H9 (cell line): ENCODE measurements around the gene ANK3. TPM values are rescaled to one million over a fixed set of nuclear protein-coding genes. Genes with fewer than 3 reads are reported as not detected.

Experiments
- DNase-seq: peaks from one replicate; pipeline ENCODE4 v3.0.0-alpha.2; 2017
- H2AFZ ChIP-seq: one replicate; pipeline ENCODE4 v1.6.1; 2013; ENCODE audit warnings: mild to moderate bottlenecking, low read length, control low read depth, moderate library complexity
- H2AK5ac ChIP-seq: 2 replicates; pipeline ENCODE4 v1.6.1; 2013; ENCODE audit warnings: low read length, control low read depth, mixed read lengths; ENCODE audit not compliant: insufficient read length
- H2BK120ac ChIP-seq: one replicate; pipeline ENCODE4 v1.6.1; 2013; ENCODE audit warnings: low read depth, mild to moderate bottlenecking, low read length, control low read depth, inconsistent platforms; ENCODE audit not compliant: poor library complexity, severe bottlenecking
- H2BK12ac ChIP-seq: 2 replicates; pipeline ENCODE4 v1.6.1; 2013; ENCODE audit warnings: low read length, control low read depth, mixed read lengths, low read depth; ENCODE audit not compliant: insufficient read length
- H2BK15ac ChIP-seq: 2 replicates; pipeline ENCODE4 v1.6.1; 2013; ENCODE audit warnings: low read depth, low read length, control low read depth
- H2BK20ac ChIP-seq: one replicate; pipeline ENCODE4 v1.6.1; 2013; ENCODE audit warnings: low read depth, mild to moderate bottlenecking, low read length, control low read depth, inconsistent platforms; ENCODE audit not compliant: poor library complexity, severe bottlenecking
- H2BK5ac ChIP-seq: 2 replicates; pipeline ENCODE4 v1.6.1; 2013; ENCODE audit warnings: low read length, control low read depth, mixed read lengths; ENCODE audit not compliant: insufficient read length
- H3K14ac ChIP-seq: 2 replicates; pipeline ENCODE4 v1.6.1; 2013; ENCODE audit warnings: low read length, control low read depth; ENCODE audit not compliant: insufficient read depth
- H3K18ac ChIP-seq: 2 replicates; pipeline ENCODE4 v1.6.1; 2013; ENCODE audit warnings: low read depth, mild to moderate bottlenecking, mixed read lengths, low read length, control low read depth; ENCODE audit not compliant: insufficient read length
- H3K23ac ChIP-seq: 2 replicates; pipeline ENCODE4 v1.6.1; 2013; ENCODE audit warnings: low read length, control low read depth, mixed read lengths, low read depth; ENCODE audit not compliant: insufficient read length
- H3K23me2 ChIP-seq: 2 replicates; pipeline ENCODE4 v1.6.1; 2013; ENCODE audit warnings: low read depth, mild to moderate bottlenecking, mixed read lengths, low read length, control low read depth; ENCODE audit not compliant: insufficient read length, poor library complexity, severe bottlenecking
- H3K27ac ChIP-seq: 2 replicates; pipeline ENCODE4 v1.5.1; 2013; ENCODE audit warnings: low read length, control low read depth, mixed read lengths, low read depth; ENCODE audit not compliant: insufficient read length
- H3K27me3 ChIP-seq: 2 replicates; pipeline ENCODE4 v1.6.1; 2013; ENCODE audit warnings: low read length, control low read depth, inconsistent platforms; ENCODE audit not compliant: insufficient read depth
- H3K4ac ChIP-seq: 2 replicates; pipeline ENCODE4 v1.6.1; 2013; ENCODE audit warnings: low read depth, mild to moderate bottlenecking, control low read depth, inconsistent platforms, low read length, moderate library complexity
- H3K4me1 ChIP-seq: 2 replicates; pipeline ENCODE4 v1.6.1; 2013; ENCODE audit warnings: low read length, control low read depth, inconsistent platforms; ENCODE audit not compliant: insufficient read depth
- H3K4me2 ChIP-seq: 2 replicates; pipeline ENCODE4 v1.6.1; 2013; ENCODE audit warnings: low read length, control low read depth, mixed read lengths; ENCODE audit not compliant: insufficient read length, insufficient read depth
- H3K56ac ChIP-seq: 2 replicates; pipeline ENCODE4 v1.6.1; 2013; ENCODE audit warnings: low read depth, mild to moderate bottlenecking, mixed read lengths, low read length, control low read depth; ENCODE audit not compliant: insufficient read length
- H3K79me1 ChIP-seq: 2 replicates; pipeline ENCODE4 v1.6.1; 2013; ENCODE audit warnings: low read depth, mild to moderate bottlenecking, moderate library complexity, low read length, control low read depth, inconsistent platforms; ENCODE audit not compliant: insufficient read depth, poor library complexity, severe bottlenecking
- H3K79me2 ChIP-seq: 2 replicates; pipeline ENCODE4 v1.6.1; 2013; ENCODE audit warnings: low read length, control low read depth, inconsistent platforms; ENCODE audit not compliant: insufficient read depth
- H3K9ac ChIP-seq: 2 replicates; pipeline ENCODE4 v1.6.1; 2013; ENCODE audit warnings: low read length, control low read depth, mixed read lengths; ENCODE audit not compliant: insufficient read length; ENCODE audit errors: extremely low read depth
- H3K9me3 ChIP-seq: one replicate; pipeline ENCODE4 v1.6.1; 2013; ENCODE audit warnings: low read depth, low read length, inconsistent platforms; ENCODE audit not compliant: control insufficient read depth
- H3T11ph ChIP-seq: one replicate; pipeline ENCODE4 v1.6.1; 2013; ENCODE audit warnings: mild to moderate bottlenecking, low read length, control low read depth, inconsistent platforms
- H4K20me1 ChIP-seq: one replicate; pipeline ENCODE4 v1.6.1; 2013; ENCODE audit not compliant: control insufficient read depth, insufficient read length, insufficient read depth
- H4K5ac ChIP-seq: 2 replicates; pipeline ENCODE4 v1.6.1; 2013; ENCODE audit warnings: low read depth, mild to moderate bottlenecking, mixed read lengths, low read length, control low read depth; ENCODE audit not compliant: insufficient read length
- H4K8ac ChIP-seq: replicated peaks from 2 replicates; pipeline ENCODE4 v1.6.1; 2013; ENCODE audit warnings: low read length, control low read depth, mixed read lengths, low read depth; ENCODE audit not compliant: insufficient read length
- H4K91ac ChIP-seq: 2 replicates; pipeline ENCODE4 v1.6.1; 2013; ENCODE audit warnings: low read depth, mild to moderate bottlenecking, moderate library complexity, mixed read lengths, low read length, control low read depth; ENCODE audit not compliant: insufficient read length
- H3K27ac Mint-ChIP-seq, 3 experiments: 2 replicates in 2 of 3; 3 replicates in 1 of 3; pipeline ENCODE4 v1.8.0; 2020 to 2021; ENCODE audit warnings: mixed read lengths in 3 of 3, mild to moderate bottlenecking in 1 of 3, moderate library complexity in 1 of 3
- H3K27me3 Mint-ChIP-seq: 2 replicates; pipeline ENCODE4 v1.8.0; 2021; ENCODE audit warnings: low read depth, mild to moderate bottlenecking, moderate library complexity, mixed read lengths
- H3K36me3 Mint-ChIP-seq, 3 experiments: 2 replicates in 2 of 3; 3 replicates in 1 of 3; pipeline ENCODE4 v1.8.0; 2020 to 2021; ENCODE audit warnings: low read depth in 3 of 3, mixed read lengths in 3 of 3; ENCODE audit not compliant: insufficient read depth in 1 of 3
- H3K4me1 Mint-ChIP-seq, 2 experiments: 2 replicates each; pipeline ENCODE4 v1.8.0; 2020; ENCODE audit warnings: mixed read lengths in 2 of 2
- H3K4me3 Mint-ChIP-seq, 2 experiments: 2 replicates in 1 of 2; 3 replicates in 1 of 2; pipeline ENCODE4 v1.8.0; 2020 to 2021; ENCODE audit warnings: mild to moderate bottlenecking in 2 of 2, mixed read lengths in 2 of 2, moderate library complexity in 1 of 2
- H3K9me3 Mint-ChIP-seq, 2 experiments: 2 replicates in 1 of 2; 3 replicates in 1 of 2; pipeline ENCODE4 v1.8.0; 2020; ENCODE audit warnings: mild to moderate bottlenecking in 2 of 2, mixed read lengths in 2 of 2, moderate library complexity in 1 of 2
- CTCF ChIP-seq: fragments of 200-600 bp; sonication (generic); conservative IDR thresholded peaks from 3 replicates; pipeline ENCODE4 v1.8.0; 2021; ENCODE audit warnings: antibody characterized with exemption, mild to moderate bottlenecking
- WGBS: extraction: QIAGEN DNeasy Blood & Tissue Kit; methylation state at CpG from one replicate; pipeline ENCODE4 v1.1.7; 2013; ENCODE audit warnings: missing lambda C conversion rate, low lambda C conversion rate, mixed read lengths; ENCODE audit not compliant: insufficient read length; ENCODE audit errors: extremely low coverage; 5-methylcytosine and 5-hydroxymethylcytosine counted together
- total RNA-seq: library from RNA; stranded (reverse); gene quantifications from 2 replicates; pipeline ENCODE4 v1.2.1, GENCODE V29; 2021

The ANK3 gene
- total RNA-seq, 1 experiment from 2014 or later, result 59.6 TPM

GRCh38 chr10:60377955-60378354 is 11.7 kb downstream of the ANK3 start:
- H3T11ph ChIP-seq, result no peak overlapping the region
- H2BK20ac ChIP-seq, result no peak overlapping the region
- WGBS, result no CpG with 5 or more reads among the region's 1 CpG
- H3K4me2 ChIP-seq, result no peak overlapping the region
- H3K79me1 ChIP-seq, result no peaks in the 10 kb centered on the region
- no peaks in the 10 kb centered on the region for H4K20me1 ChIP-seq
- no peak for TF ChIP-seq CTCF
- no peaks in the 10 kb centered on the region for H3K79me2 ChIP-seq
- no peak overlapping the region for H2AK5ac ChIP-seq
- H3K18ac ChIP-seq, result no peak overlapping the region
- Mint-ChIP-seq H3K4me1 (peaks cover 19 to 26% of the 10 kb centered on the region in 2 experiments), H3K27me3 (no peaks in the 10 kb centered on the region), H3K9me3 (no peaks in the 10 kb centered on the region), H3K4me3 (no peak overlapping the region), H3K36me3 (no peaks in the 10 kb centered on the region), H3K27ac (no peak overlapping the region)
- H3K23me2 ChIP-seq, result no peaks in the 10 kb centered on the region
- peaks cover 2% of the 10 kb centered on the region; the same call in 1 of the 2 replicates for H3K27me3 ChIP-seq
- DNase-seq, result no peak
- peaks cover 3% of the 10 kb centered on the region; the same call in 1 of the 2 replicates for H3K4me1 ChIP-seq
- no peaks in the 10 kb centered on the region for H3K9me3 ChIP-seq
- H4K5ac ChIP-seq, result no peak overlapping the region
- H2BK120ac ChIP-seq, result no peak overlapping the region
- no peak overlapping the region for H3K14ac ChIP-seq
- H3K23ac ChIP-seq, result no peak overlapping the region
- H4K8ac ChIP-seq, result no peak overlapping the region
- H3K56ac ChIP-seq, result no peak overlapping the region
- no peak overlapping the region for H3K27ac ChIP-seq
- H3K4ac ChIP-seq, result no peak overlapping the region
- H2AFZ ChIP-seq, result no peak overlapping the region
- H4K91ac ChIP-seq, result no peak overlapping the region
- no peak overlapping the region for H2BK12ac ChIP-seq
- H3K9ac ChIP-seq, result no peak overlapping the region
- H2BK15ac ChIP-seq, result no peak overlapping the region
- H2BK5ac ChIP-seq, result no peak overlapping the region
